NCI-H526 (cell line): ENCODE measurements around the gene DIP2B.
"Not testable (repeated sequence)": the region's sequence is repeated elsewhere in the genome, so short reads cannot be mapped to it uniquely, and the experiment has no call there.

Experiments
- DNase-seq, 2 experiments: peaks; one replicate each; lab custom pipeline; 2025; lab: John Stamatoyannopoulos, UW

DIP2B gene

GRCh38 chr12:50676756-50677155 is 172.0 kb downstream of the DIP2B start:
- no peak for DNase-seq

DNA sequence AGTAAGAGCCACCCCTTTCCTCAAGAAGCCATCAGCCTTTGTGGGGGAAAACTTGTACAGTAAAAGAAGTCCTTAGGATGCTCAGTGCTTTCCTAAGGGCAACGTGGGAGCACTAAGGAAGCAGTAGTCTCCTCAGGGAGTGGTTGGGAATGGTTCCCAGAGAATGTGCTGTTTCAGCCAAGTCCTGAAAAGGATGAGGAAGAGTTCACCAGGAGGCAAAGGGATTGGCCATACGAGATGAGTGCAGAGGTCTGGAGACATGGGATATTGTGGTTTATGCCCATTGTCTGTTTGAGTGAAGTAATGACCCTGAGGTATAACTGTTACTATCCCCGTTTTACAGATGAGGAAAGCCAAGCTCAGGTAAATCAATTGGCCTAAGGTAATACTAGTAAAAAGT is 173.1 kb downstream of the DIP2B start:
- DNase-seq: no peak

DNA sequence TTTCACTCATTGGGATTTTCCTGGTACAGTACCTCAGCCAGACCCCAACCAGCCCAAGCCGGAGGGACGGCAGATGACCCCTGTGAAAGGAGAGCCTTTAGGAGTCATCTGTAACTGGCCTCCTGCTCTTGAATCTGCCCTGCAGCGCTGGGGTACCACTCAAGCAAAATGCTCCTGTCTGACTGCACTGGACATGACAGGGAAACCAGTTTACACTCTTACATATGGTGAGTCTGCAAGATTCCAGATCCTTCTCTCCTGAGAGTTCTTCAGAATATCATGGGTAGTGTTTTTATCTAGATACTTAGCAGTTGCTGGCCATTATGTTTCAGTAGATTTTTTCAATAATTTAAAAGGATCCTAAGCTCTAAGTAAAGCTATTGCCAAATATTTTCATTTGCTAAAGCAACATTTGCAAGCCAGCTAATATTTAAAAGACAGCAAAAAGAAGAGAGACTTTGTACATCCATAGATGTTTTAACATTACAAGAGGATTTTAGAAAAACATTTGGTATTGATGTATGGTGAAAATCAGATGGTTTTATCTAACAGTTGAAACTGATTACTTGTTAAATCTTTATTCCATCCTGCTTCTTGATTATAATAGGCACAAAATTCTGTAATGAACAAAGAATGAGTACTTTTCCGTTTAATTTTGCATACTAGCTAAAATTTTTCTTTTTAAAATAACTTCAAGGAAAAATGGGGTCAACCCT is 174.0 kb downstream of the DIP2B start:
- DNase-seq: no peak

- DNase-seq: no peak
These were observed 174.8 kb downstream of the DIP2B start for GRCh38 chr12:50679612-50680011.

DNA sequence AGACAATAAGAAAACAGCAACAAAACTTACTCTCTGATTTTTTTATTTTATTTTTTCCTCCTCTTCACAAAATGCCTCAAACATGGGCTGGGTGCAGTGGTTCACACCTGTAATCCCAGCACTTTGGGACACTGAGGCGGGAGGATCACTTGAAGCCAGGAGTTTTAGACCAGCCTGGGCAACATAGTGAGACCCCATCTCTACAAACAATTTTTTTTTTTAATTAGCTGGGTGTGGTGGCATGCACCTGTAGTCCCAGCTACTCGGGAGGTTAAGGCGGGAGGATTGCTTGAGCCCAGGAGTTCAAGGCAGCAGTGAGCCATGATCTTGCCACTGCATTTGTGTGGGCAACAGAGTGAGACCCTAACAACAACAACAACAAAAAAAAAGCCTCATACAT is 176.3 kb downstream of the DIP2B start:
- DNase-seq: not testable (repeated sequence)

GRCh38 chr12:50685641-50686040 is 180.9 kb downstream of the DIP2B start:
- no peak for DNase-seq

DNA sequence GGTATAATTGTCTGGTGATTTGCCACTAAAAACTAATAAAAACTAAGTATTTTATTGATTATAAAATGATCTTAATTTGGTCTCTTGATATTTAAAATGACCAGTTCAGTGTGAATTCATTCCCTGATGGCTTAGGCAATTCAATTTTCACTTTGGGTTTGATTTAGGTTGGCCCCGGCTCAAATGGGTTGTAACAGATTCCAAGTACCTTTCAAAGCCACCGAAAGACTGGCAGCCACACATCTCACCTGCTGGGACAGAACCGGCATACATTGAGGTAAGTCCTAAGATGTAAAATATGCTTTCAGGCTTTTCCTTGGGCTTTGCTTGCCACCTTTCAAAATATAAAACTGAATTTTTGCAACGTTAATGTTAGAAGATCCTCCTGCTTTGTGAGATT is 181.6 kb downstream of the DIP2B start:
- no peak for DNase-seq

GRCh38 chr12:50686976-50687375 is 182.2 kb downstream of the DIP2B start:
- DNase-seq: no peak

DNA sequence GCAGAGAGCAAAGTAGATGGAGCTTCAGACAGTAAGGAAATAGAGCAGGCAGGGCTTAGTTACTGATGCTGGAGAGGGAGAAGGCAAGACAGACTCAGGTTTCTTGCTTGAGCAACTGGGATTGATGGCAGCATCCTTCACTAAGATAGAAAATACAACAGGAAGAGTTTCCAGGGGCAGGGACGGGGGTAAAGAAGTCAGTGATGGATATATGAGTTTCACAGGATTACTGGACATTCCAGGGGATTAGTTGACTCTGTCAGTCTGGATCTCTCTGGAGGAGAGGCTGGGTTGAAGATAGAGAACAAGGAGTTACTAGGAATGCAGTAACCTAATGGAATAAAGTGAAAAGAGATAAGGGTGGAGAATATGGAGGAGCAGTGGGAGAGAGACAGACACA is 184.7 kb downstream of the DIP2B start:
- DNase-seq: no peak

- DNase-seq: no peak
These were observed 186.1 kb downstream of the DIP2B start for GRCh38 chr12:50690925-50691324.

DNA sequence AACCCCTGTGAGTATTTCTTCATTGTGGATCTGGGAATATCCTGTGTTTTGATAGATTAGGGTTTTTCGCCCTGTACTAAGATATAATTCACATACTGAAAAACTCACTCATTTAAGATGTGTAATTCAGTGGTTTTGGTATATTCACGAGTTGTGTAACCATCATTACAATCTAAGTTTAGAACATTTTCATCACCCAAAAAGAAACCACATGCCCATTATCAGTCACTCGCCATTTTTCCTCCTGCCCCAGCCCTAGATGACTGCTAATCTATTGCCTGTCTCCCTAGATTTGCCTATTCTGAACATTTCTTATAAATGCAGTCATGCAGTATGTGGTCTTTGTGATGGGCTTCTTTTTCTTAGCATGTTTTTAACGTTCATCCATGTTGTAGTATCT is 191.2 kb downstream of the DIP2B start:
- no peak for DNase-seq

DNA sequence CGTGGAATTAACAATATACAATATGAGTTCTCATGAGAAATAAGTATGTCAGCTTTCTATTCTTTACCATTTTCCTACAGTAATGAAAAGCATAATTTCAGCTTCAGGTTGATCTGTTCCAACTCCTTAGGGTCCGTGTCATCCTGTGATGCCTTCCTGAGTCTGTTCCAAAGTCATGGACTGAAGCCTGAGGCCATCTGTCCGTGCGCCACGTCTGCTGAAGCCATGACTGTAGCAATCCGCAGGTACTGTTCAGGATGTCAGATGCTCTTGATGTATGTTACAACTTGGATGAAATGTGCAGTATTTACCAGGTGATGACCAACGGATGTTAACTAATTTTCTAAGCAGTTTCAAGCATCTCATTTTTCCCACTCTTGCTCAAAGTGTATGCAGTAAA is 192.1 kb downstream of the DIP2B start:
- no peak for DNase-seq

DNA sequence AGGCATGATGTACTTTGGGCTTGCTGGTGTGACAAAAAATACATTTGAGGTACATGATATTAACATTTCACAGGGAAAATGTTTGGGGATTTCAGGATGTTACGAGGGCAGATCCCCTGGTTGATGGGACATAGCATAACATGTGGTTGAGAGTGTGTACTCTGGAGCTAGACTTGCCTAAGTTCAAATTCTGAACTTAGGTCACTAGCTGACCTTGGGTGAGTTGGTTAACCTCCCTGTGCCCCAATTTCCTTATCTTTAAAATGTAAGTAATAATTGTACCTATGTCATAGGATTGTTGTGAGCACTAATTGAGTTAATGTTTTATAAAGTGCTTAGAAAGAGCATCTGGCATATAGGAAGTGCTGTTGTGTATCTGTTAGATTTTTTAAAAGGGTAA is 194.4 kb downstream of the DIP2B start:
- no peak for DNase-seq

GRCh38 chr12:50699940-50700339 is 195.2 kb downstream of the DIP2B start:
- DNase-seq: no peak

GRCh38 chr12:50706606-50707005 is 201.8 kb downstream of the DIP2B start:
- no peak for DNase-seq

DNA sequence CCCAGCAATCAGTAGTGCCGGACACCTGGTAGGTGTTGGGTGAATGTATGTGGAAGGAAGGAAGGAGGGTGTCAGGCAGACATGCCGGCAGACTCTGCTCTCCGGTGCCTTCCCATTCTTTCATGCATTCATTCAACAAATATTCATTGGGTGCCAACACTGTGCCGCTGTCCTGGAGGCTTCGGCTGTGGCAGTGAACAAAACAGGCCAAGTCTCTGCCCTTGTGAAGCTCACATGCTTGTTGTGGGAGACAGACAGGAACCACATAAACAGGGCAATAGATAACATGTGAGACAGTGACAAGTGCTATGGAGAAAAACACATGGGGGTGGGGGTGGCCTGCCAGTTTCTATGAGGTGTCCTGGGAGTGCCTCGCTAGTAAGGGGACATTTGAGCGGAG is 202.6 kb downstream of the DIP2B start:
- no peak for DNase-seq

GRCh38 chr12:50708631-50709030 is 203.8 kb downstream of the DIP2B start:
- no peak for DNase-seq

- DNase-seq: no peak
These were observed 206.3 kb downstream of the DIP2B start for GRCh38 chr12:50711121-50711520.

DNA sequence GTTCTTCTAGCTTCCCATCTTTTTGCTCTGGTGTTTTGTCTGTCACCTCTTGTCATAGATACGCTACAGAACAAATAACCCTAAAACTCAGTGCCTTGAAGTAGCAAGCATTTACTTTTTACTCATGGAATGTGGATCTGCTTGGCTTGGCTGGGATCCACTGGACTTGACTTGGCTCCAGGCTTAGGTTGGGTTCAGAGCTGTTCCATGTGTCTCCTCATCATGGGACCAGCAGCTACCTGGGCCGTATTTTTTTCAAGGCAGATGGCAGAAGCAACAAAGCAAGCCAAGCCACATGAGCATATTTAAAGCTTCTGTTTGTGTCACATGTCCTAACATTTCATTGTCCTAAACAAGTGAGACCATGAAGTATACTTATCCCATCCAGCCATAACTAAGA is 210.4 kb downstream of the DIP2B start:
- no peak for DNase-seq

DNA sequence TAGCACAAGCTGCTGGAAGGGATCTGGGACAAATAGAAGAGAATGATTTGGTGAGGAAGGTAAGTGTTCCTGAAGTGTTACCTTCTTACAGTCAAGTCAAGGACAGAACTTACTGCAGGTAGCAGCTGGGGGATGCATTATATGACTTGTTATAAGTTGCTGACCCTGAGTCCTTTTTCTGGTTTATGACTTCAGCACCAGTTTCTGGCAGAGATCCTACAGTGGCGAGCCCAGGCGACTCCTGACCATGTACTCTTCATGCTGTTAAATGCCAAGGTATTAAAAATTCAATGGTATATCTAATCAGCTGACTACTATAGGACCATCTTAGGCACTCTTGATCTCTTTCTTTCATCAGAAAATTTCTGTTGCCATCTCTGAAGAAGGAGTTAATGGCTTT is 214.0 kb downstream of the DIP2B start:
- no peak for DNase-seq

GRCh38 chr12:50720085-50720484 is 215.3 kb downstream of the DIP2B start:
- no peak for DNase-seq

GRCh38 chr12:50720501-50720900 is 215.7 kb downstream of the DIP2B start:
- no peak for DNase-seq

- no peak for DNase-seq
These were observed 219.1 kb downstream of the DIP2B start for GRCh38 chr12:50723865-50724264.
